Measurements from ENCODE around the gene ZC3H7B.
"Not testable (repeated sequence)": the region's sequence is repeated elsewhere in the genome, so short reads cannot be mapped to it uniquely, and the experiment has no call there.

ZC3H7B gene

DNA sequence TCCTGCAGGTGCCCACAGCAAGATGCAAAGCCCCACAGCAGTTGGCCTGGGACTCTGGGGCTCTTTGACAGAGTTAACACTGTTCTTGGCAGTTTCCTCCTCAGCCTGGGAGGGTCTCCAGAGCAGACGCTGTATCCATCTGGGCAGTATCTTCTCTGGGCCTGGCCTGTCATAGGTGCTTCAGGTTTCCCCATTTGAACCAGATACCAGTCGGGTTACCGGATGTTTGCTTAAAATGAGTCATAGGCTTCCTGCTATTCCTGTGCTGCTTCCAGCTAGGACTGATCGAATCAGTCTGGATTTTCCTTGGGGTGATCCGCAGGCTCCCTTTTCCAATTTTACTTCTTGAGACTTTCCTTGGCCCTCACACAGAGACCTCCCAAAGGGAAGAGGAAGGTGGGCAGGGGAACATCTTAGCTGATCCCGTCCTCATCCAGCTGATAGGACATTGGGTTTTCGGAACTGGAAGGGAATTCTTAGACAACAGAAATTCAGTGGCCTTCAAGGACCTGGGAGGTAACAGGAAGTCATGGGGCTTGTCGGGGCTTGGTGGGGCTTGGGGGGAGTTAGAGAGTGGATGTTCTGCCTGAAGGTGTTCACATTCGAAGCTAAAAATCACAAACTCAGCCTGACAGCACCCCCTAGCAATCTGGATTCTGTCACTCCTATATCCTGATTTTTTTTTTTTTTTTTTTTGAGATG lies 12.9 kb upstream of the ZC3H7B start:
- no peak for DNase-seq

DNA sequence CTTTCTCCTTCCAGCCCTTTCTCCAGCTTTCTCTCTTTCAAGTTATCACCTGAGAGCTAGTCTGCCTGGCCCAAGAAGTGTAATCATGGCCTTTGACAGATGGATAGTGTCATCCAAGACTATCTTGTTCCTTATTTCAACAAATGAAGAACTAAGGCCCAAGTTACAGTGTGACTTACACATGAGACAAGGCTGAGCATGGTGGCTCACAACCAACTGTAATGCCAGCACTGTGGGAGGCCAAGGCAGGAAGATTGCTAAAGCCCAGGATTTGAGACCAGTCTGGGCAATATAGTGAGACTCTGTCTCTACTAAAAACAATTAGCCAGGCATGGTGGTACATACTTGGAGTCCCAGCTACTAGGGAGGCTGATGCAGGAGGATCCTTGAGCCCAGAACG lies 11.7 kb upstream of the ZC3H7B start:
- DNase-seq: no peak

DNA sequence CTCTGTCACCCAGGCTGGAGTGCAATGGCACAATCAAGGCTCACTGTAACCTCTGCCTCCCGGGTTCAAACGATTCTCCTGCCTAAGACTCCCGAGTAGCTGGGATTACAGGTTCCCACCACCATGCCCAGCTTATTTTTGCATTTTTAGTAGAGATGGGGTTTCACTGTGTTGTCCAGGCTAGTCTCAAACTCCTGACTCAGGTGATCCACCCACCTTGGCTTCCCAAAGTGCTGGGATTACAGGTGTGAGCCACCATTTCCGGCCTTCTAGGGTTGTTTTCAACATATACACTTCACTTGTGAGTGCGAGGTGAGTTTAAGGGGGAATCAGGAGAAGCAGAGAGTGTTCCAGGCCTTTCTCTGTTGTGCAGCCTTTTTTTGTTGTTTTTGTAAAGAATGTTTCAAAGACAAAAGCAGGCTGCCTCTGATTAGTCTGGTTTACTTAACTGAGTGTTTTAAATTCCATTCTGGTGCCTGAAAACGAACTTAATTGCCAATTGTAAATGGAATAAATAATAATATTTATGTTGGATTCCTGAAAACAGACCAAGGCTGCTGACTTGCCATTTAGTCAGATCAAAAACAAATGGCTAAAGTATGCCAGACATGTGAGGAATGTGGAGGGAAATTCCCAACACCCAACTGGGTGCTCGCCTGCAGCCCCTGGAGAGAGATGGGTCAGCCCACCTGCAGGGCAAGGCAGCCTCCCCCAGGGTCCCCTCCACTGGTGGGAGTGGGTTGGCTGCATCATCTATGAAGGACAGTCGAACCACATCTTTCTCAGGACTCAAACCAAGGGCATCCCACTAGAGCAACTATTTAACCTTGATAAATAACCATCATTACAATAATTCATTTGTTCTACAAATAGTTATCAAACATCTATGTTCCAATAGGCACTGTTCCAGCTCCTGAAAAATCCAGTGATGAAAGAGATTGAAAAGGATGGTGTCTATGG lies 10.8 kb upstream of the ZC3H7B start:
- no peak for DNase-seq

DNA sequence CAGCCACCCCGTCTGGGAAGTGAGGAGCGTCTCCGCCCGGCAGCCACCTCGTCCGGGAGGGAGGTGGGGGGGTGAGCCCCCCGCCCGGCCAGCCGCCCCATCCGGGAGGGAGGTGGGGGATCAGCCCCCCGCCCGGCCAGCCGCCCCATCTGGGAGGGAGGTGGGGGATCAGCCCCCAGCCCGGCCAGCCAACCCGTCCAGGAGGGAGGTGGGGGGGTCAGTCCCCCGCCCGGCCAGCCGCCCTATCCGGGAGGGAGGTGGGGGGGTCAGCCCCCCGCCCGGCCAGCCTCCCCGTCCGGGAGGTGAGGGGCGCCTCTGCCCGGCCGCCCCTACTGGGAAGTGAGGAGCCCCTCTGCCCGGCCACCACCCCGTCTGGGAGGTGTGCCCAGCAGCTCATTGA lies 6.5 kb upstream of the ZC3H7B start:
- DNase-seq: not testable (repeated sequence)

DNA sequence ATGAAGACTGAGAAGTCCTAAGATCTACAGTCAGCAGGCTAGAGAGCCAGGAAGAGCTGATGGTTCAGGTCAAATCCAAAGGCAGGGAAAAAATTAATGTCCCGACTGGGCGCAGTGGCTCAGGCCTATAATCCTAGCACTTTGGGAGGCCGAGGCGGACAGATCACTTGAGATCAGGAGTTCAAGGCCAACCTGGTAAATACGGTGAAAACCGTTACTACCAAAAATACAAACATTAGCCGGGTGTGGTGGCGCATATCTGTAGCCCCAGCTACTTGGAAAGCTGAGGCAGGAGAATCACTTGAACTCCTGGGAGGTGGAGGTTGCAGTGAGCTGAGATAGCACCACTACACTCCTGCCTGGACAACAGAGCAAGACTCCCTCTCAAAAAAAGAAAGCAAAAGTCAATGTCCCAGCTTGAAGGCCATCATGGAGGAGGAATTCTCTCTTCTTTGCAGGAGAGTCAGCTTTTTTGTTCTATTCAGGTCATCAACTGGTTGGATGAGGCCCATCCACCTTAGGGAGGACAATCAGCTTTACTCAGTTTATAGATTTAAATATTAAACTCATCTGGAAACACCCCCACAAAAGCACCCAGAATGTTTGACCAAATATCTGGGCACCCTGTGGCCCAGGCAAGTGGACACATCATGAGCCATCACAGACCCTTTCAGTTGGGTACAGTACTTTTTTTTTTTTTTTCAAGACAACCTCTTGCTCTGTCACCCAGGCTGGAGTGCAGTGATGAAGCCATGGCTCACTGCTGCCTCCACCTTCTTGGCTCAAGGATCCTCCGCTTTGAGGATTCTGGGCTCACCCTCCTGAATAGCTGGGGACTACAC lies 4.3 kb upstream of the ZC3H7B start:
- DNase-seq: no peak

DNA sequence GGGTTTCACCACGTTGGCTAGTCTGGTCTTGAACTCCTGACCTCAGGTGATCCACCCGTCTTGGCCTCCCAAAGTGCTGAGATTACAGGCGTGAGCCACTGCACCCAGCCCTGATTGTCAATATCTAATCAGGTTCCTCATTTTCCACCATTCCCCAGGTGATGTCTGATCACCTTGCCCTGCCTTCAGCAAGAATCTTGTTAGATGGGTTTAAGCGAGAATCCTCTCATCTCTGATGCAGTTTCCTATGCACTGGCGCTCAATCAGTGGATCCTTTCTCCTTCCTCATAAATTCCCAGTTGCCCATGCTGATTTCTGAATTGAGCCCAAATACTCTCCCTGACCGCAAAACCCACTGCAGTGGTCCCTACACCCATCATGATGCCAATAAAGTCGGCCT lies 664 bp upstream of the ZC3H7B start:
- DNase-seq: no peak

DNA sequence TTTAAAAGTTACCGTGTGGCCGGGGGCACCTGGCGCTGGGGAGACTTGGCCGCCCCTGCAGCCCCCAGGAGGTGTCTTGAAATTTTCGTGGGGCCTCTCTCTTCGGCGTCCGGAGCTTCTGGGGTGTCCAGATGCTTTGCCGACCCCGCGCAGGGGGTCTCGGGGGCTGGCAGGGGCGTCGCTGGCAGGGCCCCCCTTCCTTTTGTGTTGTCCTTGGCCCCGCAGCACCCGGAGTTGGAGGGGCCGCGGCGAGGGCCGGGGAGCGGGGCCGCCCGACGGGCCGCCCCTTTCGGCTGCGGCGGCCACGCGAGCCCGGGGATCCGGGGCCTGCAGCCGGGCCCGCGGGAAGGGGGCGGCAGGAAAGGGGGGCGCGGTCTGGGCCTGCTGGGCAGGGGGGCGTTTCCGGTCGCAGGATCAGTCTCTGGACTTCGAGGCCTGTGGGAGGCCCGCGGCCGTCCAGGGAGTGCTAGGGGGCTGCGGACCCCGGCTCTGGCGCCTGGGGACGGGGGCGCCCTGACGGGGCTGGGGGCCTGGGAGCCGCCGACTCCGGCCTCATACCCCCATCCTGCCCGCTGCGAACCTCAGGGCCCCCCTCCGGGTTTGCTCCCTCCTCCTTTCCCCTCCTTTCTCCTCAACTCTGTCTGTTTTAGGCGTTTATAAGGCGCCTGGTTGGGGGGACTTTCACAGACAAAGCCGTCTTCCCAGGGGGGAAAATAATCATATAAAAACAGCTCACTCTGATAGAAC lies 869 bp downstream of the ZC3H7B start:
- no peak for DNase-seq

DNA sequence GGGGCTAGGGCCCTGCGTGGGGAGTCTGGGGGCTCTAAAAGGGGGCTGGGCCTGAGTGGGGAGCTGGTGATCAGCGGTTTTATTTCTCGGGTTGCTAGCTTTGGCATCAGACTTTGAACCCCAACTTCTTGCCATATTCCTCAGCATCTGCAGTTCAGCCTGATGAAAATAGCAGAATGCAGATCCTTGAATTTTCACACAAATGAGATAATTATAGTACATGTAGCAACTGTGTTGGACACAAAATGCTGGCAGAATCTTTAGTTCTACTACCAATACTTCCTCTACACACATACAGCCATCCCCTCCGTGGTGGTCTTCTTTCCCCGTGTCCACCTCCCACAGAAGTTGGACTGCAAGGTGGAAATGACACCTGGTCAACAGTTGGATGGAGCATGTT lies 1.5 kb downstream of the ZC3H7B start:
- DNase-seq: no peak

DNA sequence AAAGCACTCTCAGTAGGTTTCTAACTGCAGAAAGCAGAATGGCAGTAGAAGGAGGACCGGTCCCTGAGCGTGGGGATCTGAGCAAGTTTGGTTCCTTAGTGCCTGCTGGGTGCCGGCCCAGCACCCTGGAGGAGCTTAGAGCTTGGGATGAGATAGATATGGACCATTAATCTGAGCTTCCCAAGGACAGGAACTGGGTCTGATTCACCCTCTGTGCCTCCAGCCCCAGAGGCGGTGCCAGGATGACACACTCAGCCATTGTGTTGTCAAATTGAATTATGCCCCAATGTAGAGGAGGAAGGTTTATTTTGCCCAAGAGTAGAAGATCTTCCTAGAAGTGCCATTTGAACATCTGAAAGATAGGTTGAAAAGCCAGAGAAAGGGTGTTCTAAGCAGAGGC lies 4.3 kb downstream of the ZC3H7B start:
- no peak for DNase-seq

DNA sequence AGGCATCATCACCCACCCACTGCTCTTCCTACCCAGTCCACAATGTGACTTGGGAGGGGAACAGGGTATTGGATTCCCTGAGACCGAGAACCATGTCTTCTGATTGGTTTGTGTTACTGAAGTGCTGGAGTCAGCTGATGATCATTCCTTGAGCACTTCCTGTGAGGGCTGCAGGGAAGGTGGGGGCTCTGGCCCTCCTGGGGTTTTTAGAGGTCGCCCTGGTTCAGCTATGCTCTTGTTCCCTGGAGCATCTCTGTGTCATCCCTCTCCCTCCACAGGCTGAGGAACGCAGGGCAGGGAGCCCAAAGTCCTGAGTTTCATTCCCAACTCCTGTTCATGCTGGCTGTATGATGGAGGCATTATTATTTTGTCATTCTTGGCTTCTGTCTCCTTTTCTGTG lies 6.7 kb downstream of the ZC3H7B start:
- DNase-seq: no peak

DNA sequence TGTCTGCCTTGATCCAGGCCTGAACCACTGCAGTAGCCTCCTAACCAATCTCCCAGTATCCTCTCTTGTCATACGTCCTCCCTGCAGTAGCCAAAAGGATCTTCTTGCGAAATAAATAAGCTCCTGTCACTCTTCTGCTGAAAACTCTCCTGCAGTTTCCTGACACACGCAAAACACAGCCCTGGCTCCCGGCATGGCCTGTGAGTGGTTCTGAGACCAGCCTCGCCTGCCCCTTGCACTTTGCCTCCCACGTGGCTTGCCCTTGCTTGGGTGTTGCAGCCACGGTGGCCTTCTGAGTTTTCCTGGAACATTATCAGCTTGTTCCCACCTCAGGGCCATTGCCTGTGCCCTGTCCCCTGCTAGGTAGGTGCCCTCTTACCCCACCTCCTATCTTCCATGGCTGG lies 7.2 kb downstream of the ZC3H7B start:
- DNase-seq: no peak

DNA sequence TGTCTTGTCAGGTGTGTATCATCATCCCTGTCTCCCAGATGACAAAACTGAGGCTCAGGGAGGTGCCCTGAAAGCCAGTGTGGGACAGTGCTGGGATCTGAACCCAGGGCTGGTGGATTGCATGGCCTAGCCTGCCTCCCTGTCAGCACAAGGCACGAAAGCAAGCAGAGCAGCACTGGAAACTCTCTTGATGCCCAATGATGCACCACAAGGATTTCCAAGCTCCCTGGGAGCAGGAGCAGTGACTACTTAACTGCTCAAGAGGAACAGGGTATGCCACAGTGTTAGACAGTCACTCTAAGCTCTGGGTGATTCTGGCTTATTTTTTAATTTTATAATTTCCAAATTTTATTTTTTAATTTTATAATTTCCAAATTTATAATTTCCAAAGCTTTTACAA lies 9.0 kb downstream of the ZC3H7B start:
- no peak for DNase-seq

DNA sequence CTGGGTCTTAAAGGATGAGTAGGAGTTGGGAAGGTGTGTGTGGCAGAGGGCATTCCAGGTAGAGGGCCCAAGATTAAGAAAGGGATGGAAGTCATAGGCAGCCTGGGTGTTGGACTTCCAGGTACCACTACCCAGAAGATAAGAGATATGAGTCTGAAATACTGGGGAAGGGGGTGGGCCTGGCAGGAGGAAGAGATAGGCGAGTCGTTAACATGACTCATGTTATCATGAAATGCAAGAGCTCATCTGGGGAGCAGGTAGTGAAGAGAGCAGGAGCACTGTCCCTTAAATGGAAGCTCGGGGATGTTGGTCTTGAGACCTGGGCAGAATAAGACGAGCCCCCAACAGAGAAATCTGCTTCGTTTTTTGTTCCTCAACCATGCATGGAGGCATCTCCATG lies 10.2 kb downstream of the ZC3H7B start:
- no peak for DNase-seq

DNA sequence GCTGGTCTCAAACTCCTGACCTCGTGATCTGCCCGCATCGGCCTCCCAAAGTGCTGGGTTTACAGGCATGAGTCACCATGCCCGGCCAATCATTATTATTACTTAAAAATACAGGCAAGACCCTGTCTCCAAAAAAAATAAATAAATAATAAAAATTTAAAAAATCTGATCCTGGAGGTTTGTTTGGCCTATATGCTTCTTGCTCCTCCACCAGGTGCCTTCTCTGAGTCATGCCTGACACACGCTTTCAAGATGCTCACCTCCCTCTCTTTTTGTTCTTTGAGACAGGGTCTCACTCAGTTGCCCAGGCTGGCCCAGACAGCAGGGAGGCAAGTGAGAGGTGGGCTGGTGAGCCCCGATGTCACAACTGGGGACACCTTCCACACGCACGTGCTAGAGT lies 13.5 kb downstream of the ZC3H7B start:
- no peak for DNase-seq

DNA sequence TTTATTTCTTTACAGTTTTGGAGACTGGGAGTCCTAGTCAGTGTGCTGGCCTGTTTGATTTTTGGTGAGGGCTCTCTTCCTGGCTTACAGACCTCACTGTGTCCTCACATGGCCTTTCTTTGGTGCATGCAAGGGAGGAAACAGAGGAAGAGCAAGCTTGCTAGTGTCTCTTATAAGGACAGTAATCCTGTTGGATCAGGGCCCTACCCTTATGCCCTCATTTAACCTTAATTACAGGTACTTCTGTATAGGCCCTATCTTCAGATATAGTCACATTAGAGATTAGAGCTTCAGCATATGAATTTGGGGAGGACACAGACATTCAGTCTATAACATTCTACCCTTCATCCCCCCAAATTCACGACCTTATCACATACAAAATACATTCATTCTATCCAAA lies 14.3 kb downstream of the ZC3H7B start:
- no peak for DNase-seq

DNA sequence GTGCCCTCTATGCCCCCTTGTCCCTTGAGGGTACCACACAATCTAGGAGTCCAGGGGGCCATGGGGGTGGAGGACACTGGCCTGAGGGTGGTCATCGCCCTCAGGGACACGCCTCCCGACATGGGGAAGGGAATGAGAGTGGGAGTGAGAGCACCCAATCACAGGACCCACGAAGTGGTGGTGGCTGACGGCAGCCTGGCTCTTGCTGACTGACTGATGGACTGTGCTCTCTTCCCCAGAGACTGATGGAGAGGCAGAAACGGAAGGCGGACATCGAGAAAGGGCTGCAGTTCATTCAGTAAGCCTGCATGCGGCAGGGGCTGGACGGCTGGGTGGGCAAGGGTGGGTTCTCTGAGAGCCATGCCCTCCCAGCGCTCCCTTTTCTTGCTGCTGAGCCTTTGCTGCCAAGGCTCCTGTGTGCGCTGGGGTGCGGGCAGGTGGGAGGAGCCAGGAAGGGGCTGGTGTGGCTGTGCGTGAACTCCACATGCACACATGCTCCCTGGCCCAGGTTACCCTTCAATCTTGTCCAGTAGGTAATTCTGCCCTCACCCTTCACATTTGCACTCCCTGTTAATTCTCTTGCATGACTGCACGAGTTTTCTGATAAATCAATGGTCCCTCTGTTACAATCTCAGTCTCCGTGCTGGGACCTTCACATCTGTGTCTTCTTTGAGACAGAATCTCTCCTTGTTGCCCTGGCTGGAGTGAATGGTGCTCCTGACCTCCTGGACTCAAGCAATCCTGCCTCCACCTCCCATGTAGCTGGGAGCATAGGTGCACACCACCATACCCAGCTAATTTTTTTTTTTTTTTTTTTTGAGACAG lies 19.3 kb downstream of the ZC3H7B start:
- DNase-seq: no peak

DNA sequence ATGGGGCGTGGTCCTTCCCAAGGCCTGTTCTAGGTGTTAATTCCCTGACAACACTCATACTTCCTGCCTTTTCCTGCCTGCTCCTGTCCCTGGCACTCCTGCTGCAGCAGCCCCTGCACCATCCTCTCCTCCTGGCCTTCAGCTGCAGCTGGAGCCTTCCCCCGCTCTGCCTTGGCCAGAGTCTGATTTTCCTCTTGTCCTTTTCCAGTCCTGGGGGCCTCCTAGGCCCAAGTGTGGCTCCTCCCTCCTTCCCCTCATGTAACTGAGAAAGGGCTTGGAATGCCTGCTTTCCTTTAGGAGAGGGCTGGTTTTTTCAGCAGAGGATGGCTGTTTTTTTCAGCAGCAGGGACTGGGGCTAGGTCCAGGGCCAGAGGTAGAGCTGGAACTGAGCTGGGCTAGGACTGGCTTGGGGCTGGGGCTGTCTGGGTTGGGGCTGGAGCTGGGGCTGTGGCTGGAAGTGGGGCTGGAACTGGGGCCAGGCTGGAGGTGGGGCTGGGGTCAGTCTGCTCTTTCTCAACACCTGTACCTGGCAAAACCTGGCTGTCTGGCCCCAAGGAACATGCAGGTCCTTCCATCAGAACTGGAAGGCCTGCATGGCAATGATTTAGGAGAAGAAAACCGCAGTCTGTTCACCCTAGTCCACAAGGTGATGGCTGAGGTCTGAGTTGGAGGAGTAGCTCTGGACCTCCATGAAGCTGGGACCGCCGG lies 23.6 kb downstream of the ZC3H7B start:
- DNase-seq: no peak

DNA sequence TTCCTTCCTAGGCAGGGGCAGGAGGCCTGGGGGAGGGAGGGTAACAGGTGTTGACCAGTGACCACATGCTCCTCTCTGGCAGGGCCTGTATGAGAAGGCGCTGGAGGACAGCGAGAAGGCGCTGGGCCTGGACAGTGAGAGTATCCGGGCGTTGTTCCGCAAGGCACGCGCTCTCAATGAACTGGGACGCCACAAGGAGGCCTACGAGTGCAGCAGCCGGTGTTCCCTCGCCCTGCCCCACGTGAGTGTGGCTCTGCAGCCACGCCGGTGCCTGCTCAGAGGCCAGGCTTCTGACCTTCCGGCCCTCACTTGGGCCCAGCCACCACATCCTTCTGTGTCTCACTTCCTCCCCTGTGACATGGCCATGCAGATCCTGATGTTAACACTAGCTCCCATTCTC lies 25.8 kb downstream of the ZC3H7B start:
- no peak for DNase-seq

DNA sequence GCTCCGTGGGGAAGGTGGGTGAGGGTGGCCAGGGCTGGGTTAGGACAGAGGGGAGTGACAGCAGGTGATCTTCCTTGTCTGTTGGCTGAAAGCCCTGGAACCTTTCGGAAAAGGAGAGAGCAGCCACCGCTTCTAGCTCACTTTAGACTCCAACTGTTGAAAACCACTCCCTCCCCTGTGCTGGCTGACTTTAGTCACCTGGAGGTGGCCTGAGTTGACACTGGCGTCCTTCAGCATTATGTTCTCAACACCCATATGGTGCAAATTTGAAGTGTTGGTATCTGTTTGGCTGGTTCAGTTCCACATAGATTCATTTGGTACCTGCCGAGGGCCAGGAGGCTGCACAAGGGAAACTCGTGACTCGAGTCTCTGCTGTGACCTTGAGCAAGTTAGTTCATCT lies 28.8 kb downstream of the ZC3H7B start:
- DNase-seq: no peak

DNA sequence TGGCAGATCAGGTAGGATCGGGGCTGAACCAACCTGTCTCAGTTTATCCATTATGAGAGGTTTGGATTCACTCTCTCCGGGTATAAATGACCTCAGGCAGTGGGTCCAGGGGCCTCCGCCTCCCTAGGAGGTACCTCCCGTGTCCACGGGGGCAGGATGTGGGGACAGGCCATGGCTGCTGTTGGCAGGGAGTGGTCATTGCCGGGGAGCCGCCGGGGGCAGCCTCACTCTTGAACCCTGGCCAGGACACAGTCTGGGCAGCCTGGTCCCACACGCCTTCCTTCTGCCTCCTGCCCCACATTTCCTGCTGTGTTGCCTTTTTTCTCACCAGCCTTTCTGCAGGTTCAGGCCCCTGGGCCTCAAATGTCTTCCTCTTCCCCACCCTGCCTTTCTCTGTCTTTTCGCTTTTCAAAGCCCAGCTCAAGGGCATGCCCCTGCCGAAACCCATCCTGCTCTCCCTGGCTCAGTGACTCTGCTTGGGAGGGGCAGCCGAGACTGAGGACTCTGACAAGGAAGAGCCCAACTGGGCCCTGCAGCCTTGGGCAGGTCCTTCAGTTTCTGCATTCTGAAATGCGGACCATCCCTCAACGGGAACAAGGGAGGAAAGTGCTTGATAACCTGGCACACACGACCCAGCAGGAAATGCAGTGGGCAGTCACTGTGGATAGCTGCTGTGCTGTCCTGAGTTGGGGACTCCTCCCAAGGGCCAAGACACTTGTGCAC lies 31.1 kb downstream of the ZC3H7B start:
- DNase-seq: no peak

Measured in stimulated activated CD4-positive, alpha-beta T cell treated with anti-CD3 and anti-CD28 coated beads, Interleukin-4, amount 100 ng/mL, for 24 hours (primary cell).